ENCODE measurements around the gene MAPT. TPM values are rescaled to one million over a fixed set of nuclear protein-coding genes. Genes with fewer than 3 reads are reported as not detected.

The MAPT gene
- total and polyA plus RNA-seq, 3 donors from 2014 or later, result 5.0 to 100 (median 6.1) TPM

DNA sequence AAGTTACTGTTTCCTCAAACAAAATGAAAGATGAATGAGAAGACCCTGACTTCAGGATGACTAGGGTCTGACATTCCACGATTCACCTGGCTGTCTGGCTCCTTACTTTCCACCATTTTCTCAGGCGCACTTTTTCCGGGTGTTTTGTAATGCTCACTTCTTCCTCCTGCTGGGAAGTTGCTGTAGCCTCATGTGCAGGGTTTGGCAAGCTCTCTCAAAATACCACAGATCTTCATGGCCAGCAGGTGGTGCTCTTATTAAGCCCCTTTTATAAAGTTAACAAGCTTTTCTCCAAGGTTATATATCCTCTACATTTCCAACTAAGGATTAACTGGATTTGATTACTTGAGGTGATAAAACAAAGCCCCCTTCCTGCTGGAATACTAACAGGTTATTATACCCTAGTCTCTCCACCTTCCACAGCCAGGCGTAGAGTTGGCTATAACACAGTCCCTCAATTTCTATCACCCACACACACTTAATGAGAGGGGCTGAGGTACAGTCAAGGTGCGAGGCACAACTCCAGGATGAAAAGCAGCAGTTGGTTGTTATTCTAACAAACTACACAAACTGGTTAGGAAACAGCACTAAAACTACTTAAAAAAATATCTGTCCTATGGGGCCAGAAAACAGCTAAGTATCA lies 150.1 kb downstream of the MAPT start:
- 50 to 57% methylated on average over 5 of the region's 5 CpGs for WGBS, 2 donors
- Histone ChIP-seq H3K27ac (peak overlapping the region in 1 of 2 donors; percentile 51), H3K9me3 (no peaks in the 10 kb centered on the region), H3K4me3 (no peak overlapping the region), H3K36me3 (ENCODE audit: low read depth, missing control alignments) (peaks cover 1% of the 10 kb centered on the region), H3K27me3 (no peaks in the 10 kb centered on the region), H3K4me1 (peaks cover 12% of the 10 kb centered on the region)
- TF ChIP-seq POLR2A (IDR thresholded peaks at IDR 0.05) (no peak), CTCF (IDR thresholded peaks at IDR 0.05) (peak; percentile 81 to 92 (median 89))
- intact Hi-C loops (cut with DNase I; ENCODE audit: low total_unique reads), result loop anchor here (10.0 kb wide), 1 partner anchor 150 kb away; the partner anchor contains the start of gene KANSL1
- peak; percentile 90 for DNase-seq

GRCh38 chr17:46044989-46045388 lies 150.6 kb downstream of the MAPT start:
- Histone ChIP-seq H3K36me3 (ENCODE audit: low read depth, missing control alignments) (peaks cover 4% of the 10 kb centered on the region), H3K27me3 (no peaks in the 10 kb centered on the region), H3K9me3 (no peaks in the 10 kb centered on the region), H3K4me1 (peaks cover 12% of the 10 kb centered on the region), H3K4me3 (no peak overlapping the region), H3K27ac (no peak overlapping the region)
- no peak for DNase-seq
- no peak for TF ChIP-seq POLR2A (IDR thresholded peaks at IDR 0.05)
- no peak for TF ChIP-seq CTCF (IDR thresholded peaks at IDR 0.05)
- intact Hi-C loops (cut with DNase I; ENCODE audit: low total_unique reads), result loop anchor here (10.0 kb wide), 1 partner anchor 150 kb away; the partner anchor contains the start of gene KANSL1
- 58 to 60% methylated on average over 2 of the region's 2 CpGs for WGBS, 2 donors

- peaks cover 12% of the 10 kb centered on the region for H3K4me1 ChIP-seq
- no peak for DNase-seq
- H3K4me3 ChIP-seq, result no peak overlapping the region
- H3K27me3 ChIP-seq, result no peaks in the 10 kb centered on the region
- H3K36me3 ChIP-seq (ENCODE audit: low read depth, missing control alignments), result peaks cover 4% of the 10 kb centered on the region
- no peak overlapping the region for H3K27ac ChIP-seq
- intact Hi-C loops (cut with DNase I; ENCODE audit: low total_unique reads), result loop anchor here (10.0 kb wide), 1 partner anchor 149 kb away; the partner anchor contains the start of gene KANSL1
- TF ChIP-seq CTCF (IDR thresholded peaks at IDR 0.05) (no peak), POLR2A (IDR thresholded peaks at IDR 0.05) (no peak)
- H3K9me3 ChIP-seq, result no peaks in the 10 kb centered on the region
- WGBS, 2 donors, result 75 to 83% methylated on average over 3 of the region's 3 CpGs
These were observed 151.3 kb downstream of the MAPT start for GRCh38 chr17:46045639-46046038.

DNA sequence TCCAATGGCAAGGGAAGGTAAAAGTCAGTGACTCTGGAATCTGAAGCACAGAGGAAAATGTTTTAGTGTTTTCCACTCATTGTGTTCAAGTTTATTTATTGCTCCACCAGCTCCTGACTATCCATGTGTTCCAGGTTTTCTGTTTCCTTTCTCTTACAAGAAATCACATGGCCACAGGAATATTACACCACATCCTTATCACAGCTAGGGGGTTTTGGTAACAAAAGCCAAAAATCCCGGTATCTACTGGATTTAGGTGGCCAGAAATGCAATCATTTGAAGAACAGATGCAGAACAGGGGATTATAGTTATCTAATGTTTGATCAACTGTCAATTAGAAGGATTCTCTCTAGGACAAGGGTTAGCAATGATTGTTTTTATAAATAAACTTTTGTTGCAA lies 152.6 kb downstream of the MAPT start:
- no peak for DNase-seq
- TF ChIP-seq POLR2A (IDR thresholded peaks at IDR 0.05), result no peak
- peak in 1 of 3 experiments; percentile 24 for TF ChIP-seq CTCF (IDR thresholded peaks at IDR 0.05)
- intact Hi-C loops (cut with DNase I; ENCODE audit: low total_unique reads), result loop anchor here (10.0 kb wide), 1 partner anchor 148 kb away; the partner anchor contains the start of gene KANSL1

More for the DNA sequence above, 152.6 kb downstream of the MAPT start:
- H3K36me3 ChIP-seq (ENCODE audit: low read depth, missing control alignments), result peaks cover 4% of the 10 kb centered on the region
- H3K27ac ChIP-seq, result peak overlapping the region in 1 of 2 donors; percentile 28
- WGBS, 2 donors, result 59 to 64% methylated on average over 1 of the region's 1 CpG
- no peaks in the 10 kb centered on the region for H3K27me3 ChIP-seq
- H3K9me3 ChIP-seq, result no peaks in the 10 kb centered on the region
- no peak overlapping the region for H3K4me3 ChIP-seq
- H3K4me1 ChIP-seq, result peaks cover 12% of the 10 kb centered on the region

All from testis (tissue), 3 donors.